ENCODE data around the gene OR2A12.
"Not testable (repeated sequence)": the region's sequence is repeated elsewhere in the genome, so short reads cannot be mapped to it uniquely, and the experiment has no call there.

The OR2A12 gene

GRCh38 chr7:144109283-144109682 lies 23.2 kb downstream of the OR2A12 start, which contains the start of gene OR2A2:
OR2A2 (plus strand) TSS chr7:144109583; CDS start chr7:144109583, 0 bp downstream.
- H3K4me3 ChIP-seq (ENCODE audit: control insufficient read depth, low read depth, low read length) = no peak within 1 kb of the TSS
- DNase-seq (ENCODE audit: low read depth) = no peak

GRCh38 chr7:144110272-144110671 lies 24.2 kb downstream of the OR2A12 start:
- no peak for TF ChIP-seq CTCF (IDR thresholded peaks at IDR 0.05; ENCODE audit: control insufficient read depth, insufficient read depth, low read depth, low read length, missing control alignments)
- no peak for DNase-seq (ENCODE audit: low read depth)
- H3K4me3 ChIP-seq (ENCODE audit: control insufficient read depth, low read depth, low read length) = no peak overlapping the region

More at GRCh38 chr7:144109283-144109682, 23.2 kb downstream of the OR2A12 start, which contains the start of gene OR2A2:
- TF ChIP-seq CTCF (IDR thresholded peaks at IDR 0.05; ENCODE audit: control insufficient read depth, insufficient read depth, low read depth, low read length, missing control alignments) = no peak

GRCh38 chr7:144113651-144114050 lies 27.6 kb downstream of the OR2A12 start:
- no peak for DNase-seq (ENCODE audit: low read depth)
- TF ChIP-seq CTCF (IDR thresholded peaks at IDR 0.05; ENCODE audit: control insufficient read depth, insufficient read depth, low read depth, low read length, missing control alignments) = no peak

GRCh38 chr7:144118341-144118740 lies 32.3 kb downstream of the OR2A12 start:
- H3K4me3 ChIP-seq (ENCODE audit: control insufficient read depth, low read depth, low read length) = no peak overlapping the region
- DNase-seq (ENCODE audit: low read depth) = no peak
- TF ChIP-seq CTCF (IDR thresholded peaks at IDR 0.05; ENCODE audit: control insufficient read depth, insufficient read depth, low read depth, low read length, missing control alignments) = no peak

More at GRCh38 chr7:144113651-144114050, 27.6 kb downstream of the OR2A12 start:
- no peak overlapping the region for H3K4me3 ChIP-seq (ENCODE audit: control insufficient read depth, low read depth, low read length)

- no peak for TF ChIP-seq CTCF (IDR thresholded peaks at IDR 0.05; ENCODE audit: control insufficient read depth, insufficient read depth, low read depth, low read length, missing control alignments)
- no peak within 1 kb of the TSS for H3K4me3 ChIP-seq (ENCODE audit: control insufficient read depth, low read depth, low read length)
- DNase-seq (ENCODE audit: low read depth) = no peak
Measured at GRCh38 chr7:144122876-144123275, 36.8 kb downstream of the OR2A12 start, which contains the start of gene OR2A14. OR2A14 (plus strand) TSS chr7:144123176; CDS start chr7:144129113, 5,937 bp downstream.

GRCh38 chr7:144127714-144128334 lies 41.7 kb downstream of the OR2A12 start:
- peak; percentile 85 for TF ChIP-seq CTCF (IDR thresholded peaks at IDR 0.05; ENCODE audit: control insufficient read depth, insufficient read depth, low read depth, low read length, missing control alignments)
- H3K4me3 ChIP-seq (ENCODE audit: control insufficient read depth, low read depth, low read length) = no peak overlapping the region
- DNase-seq (ENCODE audit: low read depth) = peak; percentile 16

GRCh38 chr7:144129601-144130000 lies 43.5 kb downstream of the OR2A12 start:
- not testable (repeated sequence) for H3K4me3 ChIP-seq (ENCODE audit: control insufficient read depth, low read depth, low read length); DNase-seq (ENCODE audit: low read depth)
